H9 (cell line): ENCODE data around the gene SIN3A. TPM values are rescaled to one million over a fixed set of nuclear protein-coding genes. Genes with fewer than 3 reads are reported as not detected.

Experiments used
- DNase-seq: peaks from one replicate; pipeline ENCODE4 v3.0.0-alpha.2; 2017
- H2AFZ ChIP-seq: one replicate; pipeline ENCODE4 v1.6.1; 2013; ENCODE audit warnings: mild to moderate bottlenecking, low read length, control low read depth, moderate library complexity
- H2AK5ac ChIP-seq: 2 replicates; pipeline ENCODE4 v1.6.1; 2013; ENCODE audit warnings: low read length, control low read depth, mixed read lengths; ENCODE audit not compliant: insufficient read length
- H2BK120ac ChIP-seq: one replicate; pipeline ENCODE4 v1.6.1; 2013; ENCODE audit warnings: low read depth, mild to moderate bottlenecking, low read length, control low read depth, inconsistent platforms; ENCODE audit not compliant: poor library complexity, severe bottlenecking
- H2BK12ac ChIP-seq: 2 replicates; pipeline ENCODE4 v1.6.1; 2013; ENCODE audit warnings: low read length, control low read depth, mixed read lengths, low read depth; ENCODE audit not compliant: insufficient read length
- H2BK15ac ChIP-seq: 2 replicates; pipeline ENCODE4 v1.6.1; 2013; ENCODE audit warnings: low read depth, low read length, control low read depth
- H2BK20ac ChIP-seq: one replicate; pipeline ENCODE4 v1.6.1; 2013; ENCODE audit warnings: low read depth, mild to moderate bottlenecking, low read length, control low read depth, inconsistent platforms; ENCODE audit not compliant: poor library complexity, severe bottlenecking
- H2BK5ac ChIP-seq: 2 replicates; pipeline ENCODE4 v1.6.1; 2013; ENCODE audit warnings: low read length, control low read depth, mixed read lengths; ENCODE audit not compliant: insufficient read length
- H3K14ac ChIP-seq: 2 replicates; pipeline ENCODE4 v1.6.1; 2013; ENCODE audit warnings: low read length, control low read depth; ENCODE audit not compliant: insufficient read depth
- H3K18ac ChIP-seq: 2 replicates; pipeline ENCODE4 v1.6.1; 2013; ENCODE audit warnings: low read depth, mild to moderate bottlenecking, mixed read lengths, low read length, control low read depth; ENCODE audit not compliant: insufficient read length
- H3K23ac ChIP-seq: 2 replicates; pipeline ENCODE4 v1.6.1; 2013; ENCODE audit warnings: low read length, control low read depth, mixed read lengths, low read depth; ENCODE audit not compliant: insufficient read length
- H3K23me2 ChIP-seq: 2 replicates; pipeline ENCODE4 v1.6.1; 2013; ENCODE audit warnings: low read depth, mild to moderate bottlenecking, mixed read lengths, low read length, control low read depth; ENCODE audit not compliant: insufficient read length, poor library complexity, severe bottlenecking
- H3K27ac ChIP-seq: 2 replicates; pipeline ENCODE4 v1.5.1; 2013; ENCODE audit warnings: low read length, control low read depth, mixed read lengths, low read depth; ENCODE audit not compliant: insufficient read length
- H3K27me3 ChIP-seq: 2 replicates; pipeline ENCODE4 v1.6.1; 2013; ENCODE audit warnings: low read length, control low read depth, inconsistent platforms; ENCODE audit not compliant: insufficient read depth
- H3K4ac ChIP-seq: 2 replicates; pipeline ENCODE4 v1.6.1; 2013; ENCODE audit warnings: low read depth, mild to moderate bottlenecking, control low read depth, inconsistent platforms, low read length, moderate library complexity
- H3K4me1 ChIP-seq: 2 replicates; pipeline ENCODE4 v1.6.1; 2013; ENCODE audit warnings: low read length, control low read depth, inconsistent platforms; ENCODE audit not compliant: insufficient read depth
- H3K4me2 ChIP-seq: 2 replicates; pipeline ENCODE4 v1.6.1; 2013; ENCODE audit warnings: low read length, control low read depth, mixed read lengths; ENCODE audit not compliant: insufficient read length, insufficient read depth
- H3K56ac ChIP-seq: 2 replicates; pipeline ENCODE4 v1.6.1; 2013; ENCODE audit warnings: low read depth, mild to moderate bottlenecking, mixed read lengths, low read length, control low read depth; ENCODE audit not compliant: insufficient read length
- H3K79me1 ChIP-seq: 2 replicates; pipeline ENCODE4 v1.6.1; 2013; ENCODE audit warnings: low read depth, mild to moderate bottlenecking, moderate library complexity, low read length, control low read depth, inconsistent platforms; ENCODE audit not compliant: insufficient read depth, poor library complexity, severe bottlenecking
- H3K79me2 ChIP-seq: 2 replicates; pipeline ENCODE4 v1.6.1; 2013; ENCODE audit warnings: low read length, control low read depth, inconsistent platforms; ENCODE audit not compliant: insufficient read depth
- H3K9ac ChIP-seq: 2 replicates; pipeline ENCODE4 v1.6.1; 2013; ENCODE audit warnings: low read length, control low read depth, mixed read lengths; ENCODE audit not compliant: insufficient read length; ENCODE audit errors: extremely low read depth
- H3K9me3 ChIP-seq: one replicate; pipeline ENCODE4 v1.6.1; 2013; ENCODE audit warnings: low read depth, low read length, inconsistent platforms; ENCODE audit not compliant: control insufficient read depth
- H3T11ph ChIP-seq: one replicate; pipeline ENCODE4 v1.6.1; 2013; ENCODE audit warnings: mild to moderate bottlenecking, low read length, control low read depth, inconsistent platforms
- H4K20me1 ChIP-seq: one replicate; pipeline ENCODE4 v1.6.1; 2013; ENCODE audit not compliant: control insufficient read depth, insufficient read length, insufficient read depth
- H4K5ac ChIP-seq: 2 replicates; pipeline ENCODE4 v1.6.1; 2013; ENCODE audit warnings: low read depth, mild to moderate bottlenecking, mixed read lengths, low read length, control low read depth; ENCODE audit not compliant: insufficient read length
- H4K8ac ChIP-seq: replicated peaks from 2 replicates; pipeline ENCODE4 v1.6.1; 2013; ENCODE audit warnings: low read length, control low read depth, mixed read lengths, low read depth; ENCODE audit not compliant: insufficient read length
- H4K91ac ChIP-seq: 2 replicates; pipeline ENCODE4 v1.6.1; 2013; ENCODE audit warnings: low read depth, mild to moderate bottlenecking, moderate library complexity, mixed read lengths, low read length, control low read depth; ENCODE audit not compliant: insufficient read length
- H3K27ac Mint-ChIP-seq, 3 experiments: 2 replicates in 2 of 3; 3 replicates in 1 of 3; pipeline ENCODE4 v1.8.0; 2020 to 2021; ENCODE audit warnings: mixed read lengths in 3 of 3, mild to moderate bottlenecking in 1 of 3, moderate library complexity in 1 of 3
- H3K27me3 Mint-ChIP-seq: 2 replicates; pipeline ENCODE4 v1.8.0; 2021; ENCODE audit warnings: low read depth, mild to moderate bottlenecking, moderate library complexity, mixed read lengths
- H3K36me3 Mint-ChIP-seq, 3 experiments: 2 replicates in 2 of 3; 3 replicates in 1 of 3; pipeline ENCODE4 v1.8.0; 2020 to 2021; ENCODE audit warnings: low read depth in 3 of 3, mixed read lengths in 3 of 3; ENCODE audit not compliant: insufficient read depth in 1 of 3
- H3K4me1 Mint-ChIP-seq, 2 experiments: 2 replicates each; pipeline ENCODE4 v1.8.0; 2020; ENCODE audit warnings: mixed read lengths in 2 of 2
- H3K4me3 Mint-ChIP-seq, 2 experiments: 2 replicates in 1 of 2; 3 replicates in 1 of 2; pipeline ENCODE4 v1.8.0; 2020 to 2021; ENCODE audit warnings: mild to moderate bottlenecking in 2 of 2, mixed read lengths in 2 of 2, moderate library complexity in 1 of 2
- H3K9me3 Mint-ChIP-seq, 2 experiments: 2 replicates in 1 of 2; 3 replicates in 1 of 2; pipeline ENCODE4 v1.8.0; 2020; ENCODE audit warnings: mild to moderate bottlenecking in 2 of 2, mixed read lengths in 2 of 2, moderate library complexity in 1 of 2
- whole genome bisulfite sequencing: extraction: QIAGEN DNeasy Blood & Tissue Kit; methylation state at CpG from one replicate; pipeline ENCODE4 v1.1.7; 2013; ENCODE audit warnings: missing lambda C conversion rate, low lambda C conversion rate, mixed read lengths; ENCODE audit not compliant: insufficient read length; ENCODE audit errors: extremely low coverage; 5-methylcytosine and 5-hydroxymethylcytosine counted together
- total RNA-seq: library from RNA; stranded (reverse); gene quantifications from 2 replicates; pipeline ENCODE4 v1.2.1, GENCODE V29; 2021
- TF ChIP-seq, protein P1 (sequence below): fragments of 200-600 bp; sonication (generic); conservative IDR thresholded peaks from 3 replicates; pipeline ENCODE4 v1.8.0; 2021; ENCODE audit warnings: antibody characterized with exemption, mild to moderate bottlenecking

SIN3A gene
- total RNA-seq, 1 experiment from 2014 or later, result 102 TPM

DNA sequence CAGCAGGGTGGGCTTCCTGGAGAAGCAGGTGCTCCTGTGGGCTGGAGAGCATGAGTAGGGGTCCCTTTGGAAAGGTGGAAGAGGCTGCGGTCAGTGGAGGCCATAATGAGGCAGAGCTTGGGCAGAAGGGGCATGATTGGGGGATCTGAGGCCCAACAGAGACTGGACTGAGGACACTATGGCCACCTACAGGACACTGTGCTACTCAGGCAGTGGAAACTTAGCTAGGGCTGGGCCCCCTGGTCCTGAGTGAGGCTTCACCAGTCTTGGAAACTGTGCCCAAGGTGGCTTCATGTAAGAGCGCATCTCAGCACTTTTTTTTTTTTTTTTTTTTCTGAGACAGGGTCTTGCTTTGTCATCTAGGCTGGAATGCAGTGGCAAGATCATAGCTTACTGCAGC, 121.9 kb downstream of the SIN3A start:
- no CpG with 5 or more reads among the region's 2 CpGs for WGBS
- no peak overlapping the region for H3K56ac ChIP-seq
- H3K4ac ChIP-seq, result no peak overlapping the region
- no peak overlapping the region for H4K91ac ChIP-seq
- H3K4me2 ChIP-seq, result no peak overlapping the region
- DNase-seq, result no peak
- H4K5ac ChIP-seq, result no peak overlapping the region
- H3K9ac ChIP-seq, result no peak overlapping the region
- Mint-ChIP-seq H3K4me1 (no peaks in the 10 kb centered on the region), H3K9me3 (no peaks in the 10 kb centered on the region), H3K4me3 (no peak overlapping the region; a peak in 1 of 5 replicates), H3K27me3 (peaks cover 6% of the 10 kb centered on the region), H3K27ac (no peak overlapping the region), H3K36me3 (no peaks in the 10 kb centered on the region)
- no peaks in the 10 kb centered on the region for H3K23me2 ChIP-seq
- H3K9me3 ChIP-seq, result no peaks in the 10 kb centered on the region
- no peaks in the 10 kb centered on the region for H3K4me1 ChIP-seq
- no peak overlapping the region for H3K27ac ChIP-seq
- H3K23ac ChIP-seq, result no peak overlapping the region
- H2AK5ac ChIP-seq, result no peak overlapping the region
- no peak overlapping the region for H2BK5ac ChIP-seq
- no peak overlapping the region for H3T11ph ChIP-seq
- H4K20me1 ChIP-seq, result no peaks in the 10 kb centered on the region
- no peak overlapping the region for H2BK20ac ChIP-seq
- no peak overlapping the region for H3K14ac ChIP-seq
- TF ChIP-seq, protein P1, sequence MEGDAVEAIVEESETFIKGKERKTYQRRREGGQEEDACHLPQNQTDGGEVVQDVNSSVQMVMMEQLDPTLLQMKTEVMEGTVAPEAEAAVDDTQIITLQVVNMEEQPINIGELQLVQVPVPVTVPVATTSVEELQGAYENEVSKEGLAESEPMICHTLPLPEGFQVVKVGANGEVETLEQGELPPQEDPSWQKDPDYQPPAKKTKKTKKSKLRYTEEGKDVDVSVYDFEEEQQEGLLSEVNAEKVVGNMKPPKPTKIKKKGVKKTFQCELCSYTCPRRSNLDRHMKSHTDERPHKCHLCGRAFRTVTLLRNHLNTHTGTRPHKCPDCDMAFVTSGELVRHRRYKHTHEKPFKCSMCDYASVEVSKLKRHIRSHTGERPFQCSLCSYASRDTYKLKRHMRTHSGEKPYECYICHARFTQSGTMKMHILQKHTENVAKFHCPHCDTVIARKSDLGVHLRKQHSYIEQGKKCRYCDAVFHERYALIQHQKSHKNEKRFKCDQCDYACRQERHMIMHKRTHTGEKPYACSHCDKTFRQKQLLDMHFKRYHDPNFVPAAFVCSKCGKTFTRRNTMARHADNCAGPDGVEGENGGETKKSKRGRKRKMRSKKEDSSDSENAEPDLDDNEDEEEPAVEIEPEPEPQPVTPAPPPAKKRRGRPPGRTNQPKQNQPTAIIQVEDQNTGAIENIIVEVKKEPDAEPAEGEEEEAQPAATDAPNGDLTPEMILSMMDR, result no peak
- H3K27me3 ChIP-seq, result no peaks in the 10 kb centered on the region
- no peak overlapping the region for H2AFZ ChIP-seq
- H3K79me1 ChIP-seq, result no peaks in the 10 kb centered on the region
- H3K18ac ChIP-seq, result no peak overlapping the region
- no peak overlapping the region for H4K8ac ChIP-seq
- no peak overlapping the region for H2BK120ac ChIP-seq
- no peak overlapping the region for H2BK15ac ChIP-seq
- no peaks in the 10 kb centered on the region for H3K79me2 ChIP-seq
- H2BK12ac ChIP-seq, result no peak overlapping the region
